ACC112 (cell line): ENCODE results near the gene RABGAP1L.

ENCODE experiments used
- H2AFZ ChIP-seq: fragments of 200-600 bp; sonication (generic); one replicate; pipeline ENCODE4 v1.6.0; 2017; ENCODE audit warnings: antibody characterized with exemption, low read length; ENCODE audit not compliant: unreplicated experiment
- H3K27ac ChIP-seq: fragments of 200-600 bp; sonication (generic); 2 replicates; pipeline ENCODE4 v1.5.1; 2014; ENCODE audit warnings: low read depth, mild to moderate bottlenecking, antibody characterized with exemption, low read length, moderate library complexity
- H3K27me3 ChIP-seq: fragments of 200-600 bp; sonication (generic); 2 replicates; pipeline ENCODE4 v1.6.1; 2014; ENCODE audit warnings: mild to moderate bottlenecking, antibody characterized with exemption, low read length, moderate library complexity, mixed read lengths; ENCODE audit not compliant: insufficient read depth
- H3K36me3 ChIP-seq: fragments of 200-600 bp; sonication (generic); 2 replicates; pipeline ENCODE4 v1.6.1; 2016; ENCODE audit warnings: mild to moderate bottlenecking, antibody characterized with exemption, low read length, moderate library complexity, mixed read lengths; ENCODE audit not compliant: insufficient read depth
- H3K4me1 ChIP-seq: fragments of 200-600 bp; sonication (generic); one replicate; pipeline ENCODE4 v1.6.1; 2016; ENCODE audit warnings: low read length, mixed read lengths; ENCODE audit not compliant: insufficient read depth, unreplicated experiment, control insufficient read depth
- H3K4me3 ChIP-seq: fragments of 200-600 bp; sonication (generic); 2 replicates; pipeline ENCODE4 v1.5.1; 2014; ENCODE audit warnings: mild to moderate bottlenecking, low read depth, low read length
- H3K79me2 ChIP-seq: fragments of 200-600 bp; sonication (generic); one replicate; pipeline ENCODE4 v1.6.0; 2016; ENCODE audit warnings: low read length; ENCODE audit not compliant: control insufficient read depth, unreplicated experiment, insufficient read depth

The RABGAP1L gene

GRCh38 chr1:174794861-174795260, 635.5 kb downstream of the RABGAP1L start:
- H3K79me2 ChIP-seq = no peaks in the 10 kb centered on the region
- H3K4me3 ChIP-seq = no peak overlapping the region
- H3K36me3 ChIP-seq = no peaks in the 10 kb centered on the region
- H3K4me1 ChIP-seq = peaks cover 5% of the 10 kb centered on the region
- no peak overlapping the region for H2AFZ ChIP-seq
- no peak overlapping the region for H3K27ac ChIP-seq
- no peaks in the 10 kb centered on the region for H3K27me3 ChIP-seq

- Histone ChIP-seq H2AFZ (no peak overlapping the region), H3K4me1 (peaks cover 10% of the 10 kb centered on the region), H3K36me3 (no peaks in the 10 kb centered on the region), H3K4me3 (no peak overlapping the region), H3K79me2 (no peaks in the 10 kb centered on the region), H3K27me3 (no peaks in the 10 kb centered on the region), H3K27ac (no peak overlapping the region)
These were observed 636.5 kb downstream of the RABGAP1L start for GRCh38 chr1:174795806-174796205.

- Histone ChIP-seq H3K4me1 (peaks cover 10% of the 10 kb centered on the region), H3K27me3 (no peaks in the 10 kb centered on the region), H2AFZ (no peak overlapping the region), H3K4me3 (no peak overlapping the region), H3K27ac (no peak overlapping the region), H3K36me3 (no peaks in the 10 kb centered on the region), H3K79me2 (no peaks in the 10 kb centered on the region)
These were observed 638.1 kb downstream of the RABGAP1L start for GRCh38 chr1:174797398-174797797.

- Histone ChIP-seq H3K79me2 (no peaks in the 10 kb centered on the region), H2AFZ (no peak overlapping the region), H3K36me3 (no peaks in the 10 kb centered on the region), H3K27ac (peak overlapping the region; percentile 33; the same call in 1 of the 2 replicates), H3K27me3 (no peaks in the 10 kb centered on the region), H3K4me3 (peak overlapping the region; percentile 81), H3K4me1 (peaks cover 10% of the 10 kb centered on the region)
These were observed 639.8 kb downstream of the RABGAP1L start for GRCh38 chr1:174799136-174799479.

GRCh38 chr1:174800216-174800851, 641.0 kb downstream of the RABGAP1L start:
- Histone ChIP-seq H3K4me1 (peaks cover 10% of the 10 kb centered on the region), H2AFZ (peak overlapping the region; percentile 54), H3K27me3 (no peaks in the 10 kb centered on the region), H3K36me3 (no peaks in the 10 kb centered on the region), H3K27ac (no peak overlapping the region), H3K79me2 (no peaks in the 10 kb centered on the region), H3K4me3 (peak overlapping the region; percentile 81)

GRCh38 chr1:174800876-174801275, 641.6 kb downstream of the RABGAP1L start:
- peaks cover 10% of the 10 kb centered on the region for H3K4me1 ChIP-seq
- peak overlapping the region; percentile 81; the same call in 1 of the 2 replicates for H3K4me3 ChIP-seq
- no peaks in the 10 kb centered on the region for H3K27me3 ChIP-seq
- H3K36me3 ChIP-seq = no peaks in the 10 kb centered on the region
- H3K79me2 ChIP-seq = no peaks in the 10 kb centered on the region
- H3K27ac ChIP-seq = no peak overlapping the region
- no peak overlapping the region for H2AFZ ChIP-seq

GRCh38 chr1:174809755-174810280, 650.5 kb downstream of the RABGAP1L start:
- Histone ChIP-seq H3K4me1 (peaks cover under 1% of the 10 kb centered on the region), H3K27me3 (no peaks in the 10 kb centered on the region), H3K4me3 (no peak overlapping the region), H3K27ac (no peak overlapping the region), H3K36me3 (no peaks in the 10 kb centered on the region), H3K79me2 (no peaks in the 10 kb centered on the region), H2AFZ (no peak overlapping the region)

GRCh38 chr1:174812016-174812415, 652.7 kb downstream of the RABGAP1L start:
- Histone ChIP-seq H3K27ac (no peak overlapping the region), H3K4me1 (peaks cover 7% of the 10 kb centered on the region), H3K4me3 (no peak overlapping the region), H3K36me3 (no peaks in the 10 kb centered on the region), H3K79me2 (no peaks in the 10 kb centered on the region), H3K27me3 (no peaks in the 10 kb centered on the region), H2AFZ (no peak overlapping the region)

- Histone ChIP-seq H3K36me3 (no peaks in the 10 kb centered on the region), H3K27ac (no peak overlapping the region), H3K27me3 (no peaks in the 10 kb centered on the region), H2AFZ (no peak overlapping the region), H3K79me2 (no peaks in the 10 kb centered on the region), H3K4me3 (no peak overlapping the region), H3K4me1 (peaks cover 7% of the 10 kb centered on the region)
These were observed 653.3 kb downstream of the RABGAP1L start for GRCh38 chr1:174812656-174813055.

- Histone ChIP-seq H2AFZ (no peak overlapping the region), H3K4me3 (no peak overlapping the region), H3K27me3 (no peaks in the 10 kb centered on the region), H3K36me3 (no peaks in the 10 kb centered on the region), H3K27ac (no peak overlapping the region), H3K4me1 (peaks cover 7% of the 10 kb centered on the region), H3K79me2 (no peaks in the 10 kb centered on the region)
These were observed 655.7 kb downstream of the RABGAP1L start for GRCh38 chr1:174815036-174815435.

- no peak overlapping the region for H3K4me3 ChIP-seq
- no peak overlapping the region for H3K27ac ChIP-seq
- peaks cover 7% of the 10 kb centered on the region for H3K4me1 ChIP-seq
- no peaks in the 10 kb centered on the region for H3K36me3 ChIP-seq
- no peaks in the 10 kb centered on the region for H3K27me3 ChIP-seq
- no peak overlapping the region for H2AFZ ChIP-seq
- no peaks in the 10 kb centered on the region for H3K79me2 ChIP-seq
These were observed 656.2 kb downstream of the RABGAP1L start for GRCh38 chr1:174815474-174815908.
